GM10847 (cell line): ENCODE data around the gene PTCSC3.

ENCODE experiments used
- POLR2A ChIP-seq: IDR thresholded peaks from 2 replicates; pipeline ENCODE4 v1.6.1; 2011; ENCODE audit not compliant: insufficient read length; ENCODE audit errors: extremely low read depth

PTCSC3 gene

DNA sequence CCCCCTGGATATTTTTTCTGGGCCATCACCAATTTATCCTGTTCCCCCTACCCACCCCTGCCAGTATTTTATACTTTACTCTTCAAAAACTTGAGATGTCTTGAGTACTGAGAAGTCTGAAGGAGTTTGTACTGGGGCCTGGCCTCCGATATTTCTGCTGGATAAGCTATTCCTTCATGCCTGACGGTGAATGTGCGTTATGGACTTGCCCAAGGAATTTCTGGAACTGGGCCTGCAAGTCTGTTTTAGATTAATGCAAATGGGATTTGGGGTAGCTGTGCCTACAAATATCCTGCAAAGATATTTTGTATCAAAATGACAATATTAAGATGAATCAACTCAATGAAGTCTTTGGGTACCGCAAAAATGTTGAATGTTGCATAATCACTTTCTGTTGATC is at the start of gene PTCSC3:
Gene PTCSC3, minus strand, starts transcription at position 199 of the 400 bp plus-strand sequence.
- no peak for TF ChIP-seq POLR2A

DNA sequence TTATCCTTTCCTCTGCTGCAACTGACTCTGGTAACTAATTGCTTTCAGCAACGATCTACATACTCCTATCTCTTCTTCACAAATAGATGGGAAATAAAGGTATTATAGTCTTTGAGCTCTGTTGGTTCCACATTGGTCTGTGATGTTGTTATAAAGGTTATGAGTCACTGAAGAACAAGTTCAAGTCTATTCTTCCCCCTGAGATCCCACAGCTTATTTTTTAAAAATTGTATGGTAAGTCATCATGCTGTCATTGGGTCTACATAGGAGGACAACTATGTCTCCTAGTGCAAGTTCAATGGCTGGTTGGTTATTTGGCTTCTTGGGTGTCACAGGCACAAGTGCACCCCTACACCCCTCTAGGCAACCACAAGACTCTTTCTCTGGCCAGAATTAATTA is 49.6 kb upstream of the PTCSC3 start:
- no peak for TF ChIP-seq POLR2A

DNA sequence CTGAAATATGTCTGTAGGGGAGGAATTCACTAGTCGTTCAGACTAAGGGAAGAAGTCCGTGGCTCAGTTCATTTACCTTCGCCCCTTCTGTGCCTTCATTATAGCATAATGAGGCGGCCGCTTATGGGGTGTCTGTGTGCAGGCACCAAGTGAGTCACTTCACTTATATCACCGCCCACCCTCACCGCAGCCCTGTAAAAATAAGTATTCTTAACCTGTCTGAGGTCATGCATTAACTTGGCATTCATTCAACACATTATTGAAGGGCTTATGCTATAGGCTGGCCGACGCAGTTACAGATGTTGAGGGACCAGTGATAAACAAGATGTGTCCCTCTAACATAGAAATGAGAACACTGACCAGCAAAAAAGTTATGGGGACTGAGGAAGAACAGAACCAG is 47.7 kb upstream of the PTCSC3 start:
- no peak for TF ChIP-seq POLR2A

- TF ChIP-seq POLR2A, result no peak
These were observed 47.0 kb upstream of the PTCSC3 start for GRCh38 chr14:36223558-36223957.

DNA sequence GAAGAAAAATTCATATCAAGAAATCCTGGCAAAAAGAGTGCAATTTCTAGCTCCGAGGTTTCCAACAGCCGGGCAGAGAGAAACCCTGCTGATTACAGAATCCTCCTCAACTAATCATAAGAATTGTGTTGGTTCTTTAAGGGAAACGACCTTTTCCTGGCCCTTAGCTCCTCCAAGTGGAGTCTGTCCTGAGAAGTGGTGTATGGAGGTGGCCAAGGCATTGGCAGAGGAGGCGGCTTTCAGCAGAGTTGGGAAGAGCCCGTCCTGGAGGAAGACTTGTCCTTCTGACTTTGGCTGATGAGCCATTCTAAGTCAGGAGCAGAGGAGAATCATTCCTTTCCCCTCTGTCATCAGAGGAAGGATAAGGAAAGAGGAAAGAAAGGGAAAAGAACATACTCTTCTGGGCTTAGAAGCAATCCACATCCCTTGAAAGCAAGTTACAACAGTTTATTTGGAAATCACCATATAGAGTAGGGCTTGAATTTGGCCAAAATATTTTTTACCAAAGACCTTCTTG is 46.5 kb upstream of the PTCSC3 start:
- no peak for TF ChIP-seq POLR2A

DNA sequence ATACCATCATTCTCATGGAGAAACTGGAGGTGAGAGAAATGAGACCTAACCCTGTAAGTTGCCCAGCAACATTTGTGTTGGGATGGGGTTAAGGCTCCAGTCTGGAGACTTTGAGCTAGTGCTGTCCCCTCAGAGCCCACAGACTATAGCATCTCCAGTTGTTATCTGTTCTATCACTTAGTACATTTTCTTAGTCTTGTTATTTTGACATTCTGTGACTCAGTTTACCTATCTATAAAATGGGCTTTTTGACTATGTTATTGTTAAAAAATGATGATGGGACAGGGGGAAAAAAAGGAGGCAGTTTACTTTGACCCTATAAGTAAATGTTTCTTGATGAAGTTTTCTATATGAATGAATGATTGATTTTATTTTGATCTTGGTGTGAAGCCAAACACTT is 45.8 kb upstream of the PTCSC3 start:
- TF ChIP-seq POLR2A, result no peak

DNA sequence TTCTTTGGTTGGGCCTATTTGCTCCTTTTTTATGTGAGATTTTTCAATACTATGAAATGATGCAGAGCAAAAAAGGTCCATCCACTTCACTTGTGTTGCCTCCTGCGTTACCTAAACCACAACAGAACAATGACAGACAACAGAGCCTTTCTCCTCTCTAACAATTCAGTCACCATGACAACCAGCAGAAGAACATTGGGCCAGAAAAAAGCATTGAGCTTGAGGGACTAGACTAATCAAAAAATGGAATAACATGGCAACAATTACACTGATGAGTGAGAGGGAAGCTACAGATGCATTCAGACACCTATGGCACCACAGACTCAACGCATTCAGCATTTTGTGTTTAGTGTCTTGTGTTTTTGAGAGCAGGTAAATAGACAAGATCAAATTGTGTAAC is 44.6 kb upstream of the PTCSC3 start:
- no peak for TF ChIP-seq POLR2A

GRCh38 chr14:36217732-36218131 is 41.2 kb upstream of the PTCSC3 start:
- TF ChIP-seq POLR2A, result no peak

DNA sequence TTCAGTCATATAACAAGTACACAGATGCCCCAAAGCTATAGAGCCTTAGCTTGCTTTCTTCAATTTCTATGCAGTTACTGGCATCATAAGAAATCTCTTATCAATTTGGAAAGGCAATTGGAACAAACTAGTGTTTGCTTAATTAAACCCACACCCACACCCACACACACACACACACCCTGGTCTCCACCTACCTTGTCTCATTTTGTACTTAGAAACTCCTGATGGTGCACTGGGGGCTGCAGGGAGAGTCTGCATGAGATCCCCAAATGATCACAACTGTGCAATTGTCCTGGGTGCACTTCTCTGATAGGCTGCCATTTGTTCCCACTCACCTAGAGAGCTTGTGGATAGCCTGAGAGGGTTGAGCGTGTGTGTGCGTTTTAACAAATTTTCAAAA is 40.5 kb upstream of the PTCSC3 start:
- TF ChIP-seq POLR2A, result no peak

- TF ChIP-seq POLR2A, result no peak
These were observed 38.7 kb upstream of the PTCSC3 start for GRCh38 chr14:36215217-36215598.

DNA sequence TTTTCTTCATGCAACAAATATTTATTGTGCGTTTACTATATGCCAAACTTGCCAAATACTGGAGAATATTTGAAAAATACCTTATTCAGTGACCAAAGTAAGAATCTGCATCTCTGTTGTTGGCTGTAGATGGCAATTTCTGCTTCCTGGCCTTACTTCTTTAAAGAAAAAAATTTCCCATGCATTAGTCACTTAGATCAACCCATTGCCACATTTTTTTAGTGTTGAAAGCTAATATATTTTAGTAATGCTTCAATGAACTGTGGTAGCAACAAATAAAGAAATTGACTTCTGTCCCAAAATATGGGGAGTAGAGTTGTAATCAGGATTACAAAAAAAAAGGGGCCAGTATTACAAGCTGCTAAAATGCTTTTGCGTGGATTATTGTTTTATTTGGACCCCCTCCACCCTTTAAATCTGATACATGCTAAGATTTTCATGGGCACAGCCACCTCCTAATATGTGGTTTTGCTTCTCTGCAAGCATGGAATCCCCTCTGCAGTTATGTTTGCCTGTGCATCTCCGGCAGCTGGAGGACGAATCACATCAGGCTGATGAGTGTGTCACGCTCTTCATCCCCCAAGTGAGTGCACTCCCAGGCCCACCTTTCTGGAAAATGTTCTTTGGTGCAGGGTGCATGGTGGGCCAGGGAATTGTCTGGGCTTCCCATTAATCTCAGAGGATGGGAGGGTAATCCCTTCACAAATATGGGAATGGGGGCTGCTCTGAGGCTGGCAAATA is 38.1 kb upstream of the PTCSC3 start:
- no peak for TF ChIP-seq POLR2A

DNA sequence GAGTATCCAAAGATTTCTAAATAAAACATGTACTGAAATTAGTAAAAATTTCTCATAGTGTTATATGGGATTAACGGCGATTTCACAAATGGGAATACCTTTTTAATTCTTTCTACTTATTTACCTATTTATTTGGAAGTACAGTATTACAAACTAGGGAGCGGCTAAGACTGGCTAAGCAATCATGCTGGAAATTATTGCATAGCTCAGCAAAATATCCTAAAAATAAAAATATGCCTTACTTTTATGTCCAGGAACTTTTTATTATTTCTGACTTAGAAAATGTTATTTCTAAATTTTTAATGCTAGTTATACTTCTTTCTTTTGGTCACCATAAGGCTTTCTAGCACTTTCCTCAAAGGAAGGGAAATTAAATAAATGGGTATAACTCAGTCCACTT is 36.5 kb upstream of the PTCSC3 start:
- TF ChIP-seq POLR2A, result no peak

DNA sequence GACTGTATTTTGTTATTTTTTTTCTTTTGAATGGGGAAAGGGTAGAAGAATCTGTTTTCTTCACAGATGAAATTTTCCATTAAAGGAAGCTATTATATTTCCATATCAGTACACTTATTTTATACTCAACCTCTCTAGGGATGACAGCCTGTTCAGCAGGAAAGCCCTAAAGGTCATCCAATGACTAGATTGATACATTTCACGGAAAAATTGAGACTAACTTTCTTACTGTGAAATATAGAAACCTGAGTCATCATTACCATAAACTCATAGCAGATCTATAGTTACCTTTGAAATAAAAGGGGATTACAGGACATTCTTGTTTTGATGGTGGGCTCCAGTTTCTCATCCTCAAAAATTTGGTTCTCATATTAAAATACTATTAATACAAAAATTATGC is 36.1 kb upstream of the PTCSC3 start:
- TF ChIP-seq POLR2A, result no peak

GRCh38 chr14:36208690-36209278 is 32.3 kb upstream of the PTCSC3 start:
- TF ChIP-seq POLR2A, result no peak

DNA sequence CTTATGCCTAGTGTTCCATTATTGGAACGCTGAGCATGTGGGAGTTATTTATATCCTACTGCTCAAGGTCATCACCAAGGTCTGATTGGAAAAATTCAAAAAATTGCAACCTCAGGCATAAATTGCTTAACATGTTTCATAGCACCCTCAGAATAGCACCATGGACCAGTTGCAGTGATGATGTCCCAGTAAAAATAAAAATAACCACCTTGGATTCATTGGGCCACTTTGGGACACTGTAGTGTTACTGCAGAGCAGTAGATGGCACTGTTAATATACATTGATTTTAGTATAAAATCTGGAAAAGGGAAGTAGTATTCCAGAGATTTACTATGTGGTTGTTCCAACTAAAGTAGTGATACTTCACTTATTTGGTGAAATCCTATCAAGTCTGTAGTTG is 31.0 kb upstream of the PTCSC3 start:
- no peak for TF ChIP-seq POLR2A

DNA sequence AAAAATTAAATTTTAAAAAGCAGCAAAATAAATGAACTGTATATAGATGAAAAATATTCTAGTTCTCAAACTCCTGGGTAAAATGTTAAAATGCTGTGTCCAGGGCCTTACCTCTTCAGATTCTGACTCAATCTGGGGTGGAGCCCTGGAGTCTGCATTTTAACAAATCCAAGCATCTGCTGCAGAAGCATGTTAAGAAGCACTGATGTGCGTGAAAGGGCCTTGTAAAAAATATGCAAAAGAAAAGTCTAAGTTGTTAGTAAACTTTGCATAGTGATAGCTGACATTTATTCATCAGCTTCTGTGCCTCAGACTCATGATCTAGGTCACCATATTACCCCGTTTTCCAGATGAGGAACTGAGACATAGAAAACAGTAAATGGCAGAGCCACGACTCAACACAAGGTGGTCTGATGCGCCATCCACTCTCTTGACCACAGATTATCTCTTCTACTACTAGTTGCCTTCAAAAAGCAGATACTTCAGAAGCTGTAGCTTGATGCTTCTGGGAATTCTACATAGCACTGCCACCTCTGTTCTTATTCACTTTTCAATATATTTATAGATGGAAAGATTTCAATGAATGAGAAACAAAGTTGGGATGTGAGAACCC is 28.0 kb upstream of the PTCSC3 start:
- TF ChIP-seq POLR2A, result no peak

- no peak for TF ChIP-seq POLR2A
These were observed 21.9 kb upstream of the PTCSC3 start for GRCh38 chr14:36198378-36198777.

DNA sequence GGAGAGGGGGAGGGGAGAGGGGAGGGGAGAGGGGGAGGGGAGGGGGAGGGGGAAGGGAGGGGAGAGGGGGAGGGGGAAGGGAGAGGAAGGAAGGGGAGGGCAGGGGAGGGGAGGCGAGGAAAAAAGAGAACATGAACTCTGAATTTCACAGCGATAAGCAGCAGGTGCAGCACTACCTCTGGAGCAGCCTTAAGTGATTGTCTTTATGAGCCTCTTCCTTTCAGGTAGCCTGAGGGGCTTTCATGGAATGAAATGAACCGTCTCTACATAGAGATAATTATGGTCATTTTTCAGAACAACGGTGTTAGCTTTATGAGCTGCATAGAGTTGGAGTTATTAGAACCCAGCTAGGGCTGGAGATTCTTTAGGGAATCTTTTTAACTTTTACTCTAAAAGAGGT is 18.1 kb upstream of the PTCSC3 start:
- TF ChIP-seq POLR2A, result no peak
